GM12873 (cell line): ENCODE results near the gene SYNE2.

Experiments
- TF ChIP-seq, protein P1 (sequence below): IDR thresholded peaks from 2 replicates; pipeline ENCODE4 v1.5.1; 2012; ENCODE audit warnings: low read depth, mild to moderate bottlenecking, moderate library complexity, low read length, control low read depth; ENCODE audit not compliant: insufficient read depth; ENCODE audit errors: missing control alignments

The SYNE2 gene

DNA sequence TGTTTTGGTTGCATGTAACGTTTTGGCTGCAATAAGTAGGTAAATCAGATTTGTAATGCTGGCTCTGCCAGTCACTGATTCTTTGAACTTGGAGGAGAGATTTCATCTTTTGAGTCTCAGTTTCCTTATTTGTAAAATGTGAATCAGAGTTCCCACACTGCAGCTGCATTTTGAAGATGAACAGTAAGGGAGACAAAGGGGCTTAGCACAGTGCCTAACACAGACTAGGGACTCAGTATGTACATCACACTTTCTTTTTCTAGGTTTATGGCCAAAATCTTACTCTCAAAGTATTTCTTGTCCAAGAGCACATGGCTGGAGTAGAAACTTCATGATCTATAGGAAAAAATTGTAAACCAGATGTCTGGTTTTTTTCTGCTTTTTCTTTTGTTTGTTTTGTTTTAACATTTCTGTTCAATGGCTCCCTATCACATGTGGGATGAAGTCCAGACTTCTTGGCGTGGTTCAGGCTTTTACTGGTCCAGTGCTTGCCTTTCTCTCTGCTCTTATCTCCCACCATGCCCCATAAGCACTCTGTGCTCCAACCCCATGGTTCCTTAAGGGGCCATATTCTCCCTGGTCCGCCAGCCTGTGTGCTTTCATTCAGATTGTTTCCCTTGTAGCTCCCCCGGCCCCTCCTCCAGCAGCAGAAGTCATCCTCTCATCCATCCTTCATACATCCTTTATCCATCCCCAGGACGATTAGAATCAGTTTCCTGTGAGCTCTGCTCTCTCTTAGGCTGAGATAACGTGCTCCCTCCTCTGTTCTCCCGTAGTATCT lies 58.0 kb downstream of the SYNE2 start:
- TF ChIP-seq, protein P1, sequence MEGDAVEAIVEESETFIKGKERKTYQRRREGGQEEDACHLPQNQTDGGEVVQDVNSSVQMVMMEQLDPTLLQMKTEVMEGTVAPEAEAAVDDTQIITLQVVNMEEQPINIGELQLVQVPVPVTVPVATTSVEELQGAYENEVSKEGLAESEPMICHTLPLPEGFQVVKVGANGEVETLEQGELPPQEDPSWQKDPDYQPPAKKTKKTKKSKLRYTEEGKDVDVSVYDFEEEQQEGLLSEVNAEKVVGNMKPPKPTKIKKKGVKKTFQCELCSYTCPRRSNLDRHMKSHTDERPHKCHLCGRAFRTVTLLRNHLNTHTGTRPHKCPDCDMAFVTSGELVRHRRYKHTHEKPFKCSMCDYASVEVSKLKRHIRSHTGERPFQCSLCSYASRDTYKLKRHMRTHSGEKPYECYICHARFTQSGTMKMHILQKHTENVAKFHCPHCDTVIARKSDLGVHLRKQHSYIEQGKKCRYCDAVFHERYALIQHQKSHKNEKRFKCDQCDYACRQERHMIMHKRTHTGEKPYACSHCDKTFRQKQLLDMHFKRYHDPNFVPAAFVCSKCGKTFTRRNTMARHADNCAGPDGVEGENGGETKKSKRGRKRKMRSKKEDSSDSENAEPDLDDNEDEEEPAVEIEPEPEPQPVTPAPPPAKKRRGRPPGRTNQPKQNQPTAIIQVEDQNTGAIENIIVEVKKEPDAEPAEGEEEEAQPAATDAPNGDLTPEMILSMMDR: no peak

DNA sequence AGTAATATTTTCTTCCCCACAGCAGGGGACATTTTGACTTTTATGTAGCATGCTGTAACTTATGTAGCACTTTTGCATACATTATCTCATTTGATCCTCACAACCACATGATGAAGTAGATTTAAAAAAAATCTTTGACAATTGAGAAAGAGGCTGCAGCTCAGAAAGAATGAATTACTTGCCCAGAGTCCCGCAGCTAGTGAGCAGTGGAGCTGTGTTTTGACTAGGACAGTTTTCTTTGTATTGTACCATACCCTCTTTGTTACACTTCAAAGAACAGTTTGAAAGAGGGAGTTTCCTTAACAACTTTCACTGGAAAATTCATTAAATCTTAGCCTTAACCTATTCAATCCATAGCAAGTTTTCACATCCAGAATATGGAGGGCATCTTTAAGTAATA lies 58.6 kb downstream of the SYNE2 start:
- TF ChIP-seq, protein P1: no peak

DNA sequence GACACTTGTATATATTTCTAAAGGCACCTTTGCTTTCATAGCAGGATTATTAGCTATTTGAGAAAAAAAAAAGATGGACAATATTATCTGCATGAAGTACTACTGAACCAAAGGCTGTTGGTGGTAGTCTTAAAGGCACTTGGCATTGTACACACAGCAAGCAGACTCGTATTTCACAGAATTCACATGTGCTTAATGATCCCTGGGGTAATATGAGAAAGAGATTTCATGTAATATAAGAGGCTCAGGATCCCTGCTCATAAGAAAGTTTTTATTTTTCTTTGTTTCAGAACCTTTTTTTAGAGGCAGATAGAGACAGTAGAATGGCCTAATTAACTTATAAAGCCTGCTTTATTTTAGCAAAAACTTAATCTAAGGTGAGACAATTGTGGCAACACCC lies 59.5 kb downstream of the SYNE2 start:
- TF ChIP-seq, protein P1: no peak

DNA sequence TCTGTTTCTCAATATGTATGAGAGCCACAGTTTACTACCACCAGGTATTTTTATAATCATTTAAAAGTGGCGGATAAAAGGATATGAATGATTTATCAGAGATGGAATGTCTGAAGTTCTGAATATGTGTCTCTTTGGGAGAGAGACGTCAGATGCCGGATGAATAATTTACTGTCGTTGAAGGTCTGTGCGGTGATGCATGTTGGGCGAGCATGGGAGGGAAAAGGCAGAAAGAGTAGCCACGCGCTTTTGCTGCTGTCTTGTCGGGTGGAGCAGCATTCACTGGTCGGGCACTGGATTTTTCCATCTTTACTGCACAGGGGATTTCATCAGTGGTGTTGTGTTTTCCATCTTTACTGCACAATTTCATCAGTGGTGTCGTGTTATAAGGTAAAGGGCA lies 65.6 kb downstream of the SYNE2 start:
- TF ChIP-seq, protein P1: no peak

DNA sequence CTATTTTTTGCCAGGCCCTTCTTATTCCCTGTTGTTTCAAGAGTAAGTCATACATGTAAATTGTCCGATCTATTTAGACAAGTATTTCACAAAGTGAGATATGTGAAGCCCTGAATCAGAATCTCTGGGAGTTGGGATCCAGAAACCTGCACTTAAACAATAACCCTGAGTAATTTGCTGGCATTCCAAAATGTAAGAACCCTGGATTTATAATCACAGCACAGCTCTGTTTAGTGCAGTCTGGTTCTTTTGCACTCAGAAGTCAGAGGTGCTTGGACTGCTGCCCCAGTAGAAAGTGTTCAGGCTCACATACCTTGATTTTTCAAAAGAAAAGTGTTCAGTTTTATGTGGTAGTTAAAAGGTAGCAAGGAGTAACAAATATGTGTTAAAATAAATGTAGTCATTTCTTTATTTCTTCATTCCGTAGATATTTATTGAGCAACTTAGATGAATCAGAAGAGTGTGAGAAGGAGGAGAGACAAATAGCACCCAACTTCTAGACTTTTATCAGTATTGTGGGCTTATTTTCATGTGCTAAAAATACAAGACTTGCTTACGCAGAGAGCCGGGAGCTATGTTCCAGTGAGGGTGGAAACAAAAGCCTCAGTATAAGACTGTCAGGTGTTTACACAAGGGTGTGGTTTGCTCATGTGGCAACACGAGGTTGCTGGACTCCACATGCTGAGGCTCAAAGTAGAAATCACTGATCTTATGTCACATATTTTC lies 70.1 kb downstream of the SYNE2 start:
- TF ChIP-seq, protein P1: no peak

DNA sequence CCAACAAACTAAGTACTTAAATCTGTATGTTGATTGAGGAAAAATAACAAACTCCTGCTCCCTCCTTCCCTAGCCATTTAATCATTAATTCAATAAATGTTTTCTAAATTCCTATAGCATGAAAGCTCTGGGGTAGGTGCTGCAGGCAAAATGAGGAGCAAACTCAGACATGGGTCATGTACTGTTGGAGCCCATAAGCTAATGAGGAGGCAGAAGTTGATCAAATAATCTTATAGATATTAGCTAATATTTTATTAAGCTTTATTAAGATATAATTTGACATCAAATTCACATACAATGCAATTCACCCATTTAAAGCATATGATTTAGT lies 70.6 kb downstream of the SYNE2 start:
- TF ChIP-seq, protein P1: no peak

DNA sequence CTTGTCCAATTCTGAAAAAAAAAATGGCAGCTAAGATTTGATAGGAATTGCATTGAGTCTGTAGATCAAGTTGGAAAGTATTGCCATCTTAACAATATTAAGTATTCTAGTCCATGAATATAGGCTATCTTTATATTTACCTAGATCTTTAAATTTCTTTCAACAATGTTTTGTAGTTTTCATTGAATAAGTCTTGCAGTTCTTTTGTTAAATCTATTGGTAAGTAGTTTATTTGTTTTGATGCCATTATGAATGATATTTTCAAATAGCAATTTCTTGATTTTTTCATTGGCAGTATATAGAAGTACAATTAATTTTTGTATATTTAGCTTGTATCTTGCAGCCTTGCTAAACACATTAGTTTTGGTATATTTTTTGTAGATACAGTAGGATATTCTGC lies 71.6 kb downstream of the SYNE2 start:
- TF ChIP-seq, protein P1: no peak
